HCT116 (cell line): ENCODE measurements around the gene TMPRSS7. TPM values are rescaled to one million over a fixed set of nuclear protein-coding genes. Genes with fewer than 3 reads are reported as not detected.

Experiments
- REST ChIP-seq: IDR thresholded peaks from 2 replicates; pipeline ENCODE4 v1.6.1; 2012; ENCODE audit warnings: low read depth
- TCF7L2 ChIP-seq: IDR thresholded peaks from 2 replicates; pipeline ENCODE4 v1.7.0; 2011; ENCODE audit warnings: borderline replicate concordance, inconsistent platforms; ENCODE audit not compliant: insufficient read depth, insufficient read length; ENCODE audit errors: extremely low read depth
- YY1 ChIP-seq: IDR thresholded peaks from 2 replicates; pipeline ENCODE4 v1.6.1; 2011; ENCODE audit warnings: low read length, low read depth, moderate library complexity, mild to moderate bottlenecking; ENCODE audit not compliant: insufficient replicate concordance; ENCODE audit errors: extremely low read depth
- ZBTB33 ChIP-seq: IDR thresholded peaks from 2 replicates; pipeline ENCODE4 v1.6.1; 2011; ENCODE audit warnings: mild to moderate bottlenecking, low read length, moderate library complexity; ENCODE audit not compliant: insufficient replicate concordance; ENCODE audit errors: extremely low read depth
- ZFX ChIP-seq: fragments of 450-650 bp; IDR thresholded peaks from 2 replicates; pipeline ENCODE4 v1.6.1; 2017
- total RNA-seq: library from RNA; stranded (reverse); gene quantifications from one replicate; pipeline ENCODE4 v1.2.1, GENCODE V29; 2021; ENCODE audit not compliant: unreplicated experiment

TMPRSS7 gene
- total RNA-seq, 1 experiment from 2014 or later, result not detected

DNA sequence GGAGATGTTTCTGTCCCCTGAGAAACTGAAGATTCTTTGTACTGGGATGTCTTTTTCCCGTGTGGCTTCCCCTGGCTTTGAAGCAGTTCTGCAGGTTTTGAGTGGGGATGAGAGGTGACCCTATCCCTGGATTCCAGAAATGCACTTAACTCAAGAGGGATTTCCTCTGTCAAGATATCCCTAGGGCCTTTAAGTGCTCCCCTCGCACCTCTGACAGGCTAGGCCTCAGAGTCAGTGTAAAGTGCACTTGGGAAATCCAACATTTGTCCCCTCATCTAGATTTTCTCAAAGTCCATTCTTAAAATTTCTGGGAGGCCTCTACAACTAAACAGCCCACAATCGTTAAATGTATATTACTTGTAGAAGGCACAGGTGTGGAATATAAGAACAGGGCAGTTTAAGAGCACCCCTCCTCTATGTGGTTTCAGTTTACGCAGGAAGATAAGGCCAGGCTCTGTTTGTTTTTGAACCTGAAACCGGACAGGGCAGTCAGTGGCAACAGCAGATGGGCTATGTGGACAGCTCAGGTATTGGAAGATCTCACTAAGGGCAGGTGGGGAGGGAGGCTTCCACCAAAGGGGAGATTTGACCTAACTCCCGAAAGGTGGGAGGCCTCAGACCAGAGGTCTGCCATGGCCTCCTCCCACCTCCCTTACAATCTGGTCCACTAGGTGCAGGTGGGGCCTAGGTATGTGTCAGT lies 56.5 kb downstream of the TMPRSS7 start (continued):
- TF ChIP-seq ZBTB33, result no peak
- no peak for TF ChIP-seq YY1
- TF ChIP-seq TCF7L2, result no peak
- no peak for TF ChIP-seq ZFX
- no peak for TF ChIP-seq REST
